GM12891 (cell line): ENCODE results near the gene FASTKD2.

Experiments
- PAX5 ChIP-seq: IDR thresholded peaks from 2 replicates; pipeline ENCODE4 v1.6.1; 2011; ENCODE audit warnings: low read length, moderate library complexity, mild to moderate bottlenecking; ENCODE audit not compliant: insufficient read depth, severe bottlenecking
- POLR2A ChIP-seq: IDR thresholded peaks from 2 replicates; pipeline ENCODE4 v1.6.1; 2011; ENCODE audit warnings: low read depth, low read length, control low read depth
- POLR2AphosphoS5 ChIP-seq: IDR thresholded peaks from 2 replicates; pipeline ENCODE4 v1.6.1; 2011; ENCODE audit warnings: low read depth, low read length, control low read depth
- POU2F2 ChIP-seq: IDR thresholded peaks from 2 replicates; pipeline ENCODE4 v1.6.1; 2011; ENCODE audit warnings: low read depth, mild to moderate bottlenecking, control low read depth, low read length, moderate library complexity
- SPI1 ChIP-seq: IDR thresholded peaks from 2 replicates; pipeline ENCODE4 v1.6.1; 2011; ENCODE audit warnings: low read depth, low read length, control low read depth
- TAF1 ChIP-seq: IDR thresholded peaks from 2 replicates; pipeline ENCODE4 v1.6.1; 2011; ENCODE audit warnings: low read depth, low read length, control low read depth

DNA sequence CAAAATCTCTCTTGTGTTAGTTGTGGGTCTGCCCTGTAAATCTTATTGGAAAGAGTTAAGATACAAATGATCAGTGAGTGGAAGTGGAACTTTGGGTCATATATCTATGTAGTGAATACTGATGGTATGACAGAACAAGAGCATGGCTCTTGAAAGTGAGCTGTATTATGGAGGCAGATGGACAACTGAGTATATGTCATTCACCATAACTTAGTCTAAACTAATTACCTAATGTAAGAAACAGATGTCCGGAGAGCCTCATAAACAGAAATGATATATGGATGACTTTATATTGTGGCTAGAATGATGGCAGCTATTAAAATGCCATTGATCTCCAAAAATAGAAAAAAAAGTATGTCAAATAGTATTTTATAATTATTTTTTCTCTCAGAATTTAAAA, 72.4 kb downstream of the FASTKD2 start:
- no peak for TF ChIP-seq POLR2A
- TF ChIP-seq POLR2AphosphoS5: no peak
- TF ChIP-seq SPI1: no peak
- TF ChIP-seq TAF1: no peak
- no peak for TF ChIP-seq POU2F2
- TF ChIP-seq PAX5: no peak
